ENCODE results near the gene TRIM17. TPM values are rescaled to one million over a fixed set of nuclear protein-coding genes. Genes with fewer than 3 reads are reported as not detected.

The TRIM17 gene
- total RNA-seq, 3 donors from 2014 or later: 7.3 to 9.5 TPM; not detected in 1

DNA sequence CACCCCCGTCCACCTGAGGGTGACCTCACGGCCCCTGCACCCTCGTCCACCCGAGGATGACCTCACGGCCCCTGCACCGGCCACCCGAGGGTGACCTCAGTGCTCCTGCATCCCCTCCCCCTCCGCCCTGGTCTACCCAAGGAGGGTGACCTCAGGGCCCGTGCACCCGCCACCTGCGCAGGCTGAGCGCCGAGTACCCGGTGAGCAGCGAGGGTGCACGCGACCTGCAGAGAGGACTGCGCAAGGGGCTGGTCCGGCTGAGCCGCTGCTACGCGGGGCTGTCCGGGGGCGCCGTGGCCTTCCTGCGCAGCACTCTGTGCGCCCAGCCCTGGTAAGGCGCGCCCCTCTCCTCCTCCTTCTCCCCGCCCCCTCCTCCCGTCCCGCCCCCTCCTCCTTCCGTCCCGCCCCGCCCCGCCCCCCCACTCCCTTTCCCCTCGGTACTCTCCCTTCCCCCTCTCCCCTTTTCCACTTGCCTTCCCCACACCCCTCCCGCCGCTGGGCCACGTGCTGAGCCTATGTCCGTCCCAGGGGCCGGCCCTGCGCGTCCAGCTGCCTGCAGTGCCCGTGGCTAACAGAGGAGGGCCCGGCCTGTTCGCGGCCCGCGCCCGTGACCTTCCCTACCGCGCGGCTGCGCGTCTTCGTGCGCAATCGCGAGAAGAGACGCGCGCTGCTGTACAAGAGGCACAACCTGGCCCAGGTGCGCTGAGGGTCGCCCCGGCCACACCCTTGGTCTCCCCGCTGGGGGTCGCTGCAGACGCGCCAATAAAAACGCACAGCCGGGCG lies 38.4 kb downstream of the TRIM17 start:
- H3K27ac ChIP-seq: peak overlapping the region; percentile 58 to 74
- peaks cover 0 to 4% of the 10 kb centered on the region in 2 donors for H3K4me1 ChIP-seq
- intact Hi-C loops (cut with DNase I; ENCODE audit: low total_unique reads): loop anchor here (1.0 kb wide), 1 partner anchor 39 kb away; no protein-coding TSS in a partner anchor
- H3K9me3 ChIP-seq: no peaks in the 10 kb centered on the region
- DNase-seq (ENCODE audit: low spot score in 2 of 2): peak; percentile 54 to 71
- H3K27me3 ChIP-seq: no peaks in the 10 kb centered on the region
- H3K4me3 ChIP-seq: peak overlapping the region; percentile 43 to 80 (median 64)
- no peak for TF ChIP-seq POLR2A (IDR thresholded peaks at IDR 0.05)
- peak in 2 of 3 donors; percentile 14 to 17 for TF ChIP-seq POLR2AphosphoS5 (IDR thresholded peaks at IDR 0.05)
- peak in 2 of 3 donors; percentile 66 to 68 for TF ChIP-seq CTCF (IDR thresholded peaks at IDR 0.05)
- no peaks in the 10 kb centered on the region for H3K36me3 ChIP-seq

DNA sequence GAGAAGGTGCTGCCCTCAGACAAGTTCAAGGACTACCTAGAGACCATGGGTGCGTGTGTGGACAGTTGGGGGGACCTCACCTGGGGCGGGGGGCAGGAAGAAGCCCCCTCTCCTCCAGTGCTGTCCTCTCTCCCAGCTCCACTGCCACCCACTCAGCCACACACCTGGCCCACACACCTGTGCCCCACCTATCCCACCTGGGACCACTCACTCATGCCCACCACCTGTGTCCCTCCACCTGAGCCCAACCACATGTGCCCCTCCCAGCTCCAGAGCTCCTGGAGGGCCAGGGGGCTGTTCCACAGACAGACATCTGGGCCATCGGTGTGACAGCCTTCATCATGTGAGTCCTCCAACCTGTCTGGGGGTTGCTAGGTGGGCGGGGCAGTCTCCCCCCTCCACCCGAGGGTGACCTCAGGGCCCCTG lies 39.0 kb downstream of the TRIM17 start:
- DNase-seq (ENCODE audit: low spot score in 2 of 2): no peak
- Histone ChIP-seq H3K9me3 (no peaks in the 10 kb centered on the region), H3K4me3 (peak overlapping the region; percentile 43 to 80 (median 64)), H3K36me3 (no peaks in the 10 kb centered on the region), H3K27ac (peak overlapping the region in 1 of 2 donors; percentile 74), H3K27me3 (no peaks in the 10 kb centered on the region), H3K4me1 (peaks cover 0 to 4% of the 10 kb centered on the region in 2 donors)
- TF ChIP-seq POLR2AphosphoS5 (IDR thresholded peaks at IDR 0.05): no peak
- TF ChIP-seq POLR2A (IDR thresholded peaks at IDR 0.05): no peak
- no peak for TF ChIP-seq CTCF (IDR thresholded peaks at IDR 0.05)
- intact Hi-C loops (cut with DNase I; ENCODE audit: low total_unique reads): loop anchor here (1.0 kb wide), 1 partner anchor 38 kb away; no protein-coding TSS in a partner anchor

DNA sequence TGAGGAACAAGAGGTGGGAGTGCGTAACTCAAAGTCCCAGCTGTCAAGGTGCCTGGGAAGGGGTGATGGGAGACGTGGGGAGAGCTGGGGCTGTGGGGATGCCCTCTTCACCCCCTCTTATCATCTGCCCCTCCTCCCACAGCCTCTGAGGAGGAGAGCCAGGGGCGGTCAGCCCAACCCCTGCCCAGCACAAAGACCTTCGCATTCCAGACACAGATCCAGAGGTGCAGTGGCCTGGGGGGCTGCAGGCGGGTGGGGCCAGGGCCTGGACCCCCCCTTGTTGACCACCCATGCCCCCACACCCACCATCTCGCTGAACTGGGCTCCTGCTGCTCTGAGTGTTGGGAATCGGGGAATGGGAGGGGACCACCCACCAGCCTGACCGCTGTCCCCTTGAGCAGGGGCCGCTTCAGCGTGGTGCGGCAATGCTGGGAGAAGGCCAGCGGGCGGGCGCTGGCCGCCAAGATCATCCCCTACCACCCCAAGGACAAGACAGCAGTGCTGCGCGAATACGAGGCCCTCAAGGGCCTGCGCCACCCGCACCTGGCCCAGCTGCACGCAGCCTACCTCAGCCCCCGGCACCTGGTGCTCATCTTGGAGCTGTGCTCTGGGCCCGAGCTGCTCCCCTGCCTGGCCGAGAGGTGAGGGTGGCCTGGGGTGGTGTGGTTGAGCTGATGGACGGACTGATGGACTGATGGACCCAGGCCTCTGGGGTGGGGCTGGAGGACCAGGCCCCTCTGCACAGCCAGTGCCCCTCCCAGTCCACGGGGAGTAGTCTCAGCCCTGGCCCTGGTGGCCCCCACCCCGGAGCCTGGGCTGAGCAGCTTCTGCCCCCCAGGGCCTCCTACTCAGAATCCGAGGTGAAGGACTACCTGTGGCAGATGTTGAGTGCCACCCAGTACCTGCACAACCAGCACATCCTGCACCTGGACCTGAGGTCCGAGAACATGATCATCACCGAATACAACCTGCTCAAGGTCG lies 39.7 kb downstream of the TRIM17 start:
- H3K36me3 ChIP-seq: no peaks in the 10 kb centered on the region
- peaks cover 0 to 4% of the 10 kb centered on the region in 2 donors for H3K4me1 ChIP-seq
- TF ChIP-seq POLR2AphosphoS5 (IDR thresholded peaks at IDR 0.05): no peak
- no peak for TF ChIP-seq POLR2A (IDR thresholded peaks at IDR 0.05)
- no peak for TF ChIP-seq CTCF (IDR thresholded peaks at IDR 0.05)
- peak overlapping the region in 1 of 2 donors; percentile 76 for H3K27ac ChIP-seq
- no peaks in the 10 kb centered on the region for H3K27me3 ChIP-seq
- no peak for DNase-seq (ENCODE audit: low spot score in 2 of 2)
- intact Hi-C loops (cut with DNase I; ENCODE audit: low total_unique reads): no loop called here
- H3K9me3 ChIP-seq: no peaks in the 10 kb centered on the region
- no peak overlapping the region for H3K4me3 ChIP-seq

GRCh38 chr1:228376262-228376628 lies 40.4 kb downstream of the TRIM17 start:
- TF ChIP-seq CTCF (IDR thresholded peaks at IDR 0.05): no peak
- TF ChIP-seq POLR2AphosphoS5 (IDR thresholded peaks at IDR 0.05): no peak
- TF ChIP-seq POLR2A (IDR thresholded peaks at IDR 0.05): no peak
- DNase-seq (ENCODE audit: low spot score in 2 of 2): no peak
- intact Hi-C loops (cut with DNase I; ENCODE audit: low total_unique reads): no loop called here
- no peaks in the 10 kb centered on the region for H3K36me3 ChIP-seq
- H3K27ac ChIP-seq: peak overlapping the region in 1 of 2 donors; percentile 76
- no peaks in the 10 kb centered on the region for H3K27me3 ChIP-seq
- H3K9me3 ChIP-seq: no peaks in the 10 kb centered on the region
- peaks cover 0 to 4% of the 10 kb centered on the region in 2 donors for H3K4me1 ChIP-seq
- H3K4me3 ChIP-seq: no peak overlapping the region

Data from breast epithelium (tissue), 4 donors.